MM.1S (cell line): ENCODE measurements around the gene MAT2A.

Experiments used
- DNase-seq: peaks from one replicate; pipeline ENCODE4 v3.0.0-alpha.2; 2015
- H2AFZ ChIP-seq: fragments of 300-600 bp; sonication (generic); 2 replicates; pipeline ENCODE4 v1.6.0; 2016; ENCODE audit warnings: antibody characterized with exemption, low read length
- H3F3A ChIP-seq: fragments of 300-600 bp; sonication (generic); 2 replicates; pipeline ENCODE4 v1.6.1; 2016; ENCODE audit warnings: mild to moderate bottlenecking, antibody characterized with exemption, low read length, moderate library complexity, mixed read lengths; ENCODE audit not compliant: insufficient read depth
- H3K27ac ChIP-seq: fragments of 300-600 bp; sonication (generic); 2 replicates; pipeline ENCODE4 v1.5.1; 2016; ENCODE audit warnings: mild to moderate bottlenecking, low read length
- H3K27me3 ChIP-seq: fragments of 300-600 bp; sonication (generic); replicated peaks from 2 replicates; pipeline ENCODE4 v1.6.0; 2016; ENCODE audit warnings: low read length; ENCODE audit not compliant: insufficient read depth
- H3K36me3 ChIP-seq: fragments of 300-600 bp; sonication (generic); replicated peaks from 2 replicates; pipeline ENCODE4 v1.6.1; 2016; ENCODE audit warnings: mild to moderate bottlenecking, low read length, mixed read lengths; ENCODE audit not compliant: insufficient read depth
- H3K4me1 ChIP-seq: fragments of 300-600 bp; sonication (generic); 2 replicates; pipeline ENCODE4 v1.6.1; 2016; ENCODE audit warnings: low read length, mixed read lengths
- H3K4me2 ChIP-seq: fragments of 300-600 bp; sonication (generic); 2 replicates; pipeline ENCODE4 v1.6.0; 2016; ENCODE audit warnings: low read depth, low read length
- H3K4me3 ChIP-seq: fragments of 300-600 bp; sonication (generic); 2 replicates; pipeline ENCODE4 v1.5.1; 2016; ENCODE audit warnings: low read length, mixed read lengths
- H3K79me2 ChIP-seq: fragments of 300-600 bp; sonication (generic); 2 replicates; pipeline ENCODE4 v1.6.1; 2016; ENCODE audit warnings: mixed run types, low read length, mixed read lengths
- H3K9ac ChIP-seq: fragments of 300-600 bp; sonication (generic); 2 replicates; pipeline ENCODE4 v1.6.1; 2016; ENCODE audit warnings: low read length, mixed read lengths
- H3K9me2 ChIP-seq: fragments of 300-600 bp; sonication (generic); replicated peaks from 2 replicates; pipeline ENCODE4 v1.6.1; 2016; ENCODE audit warnings: mild to moderate bottlenecking, low read length, mixed read lengths; ENCODE audit not compliant: insufficient read depth
- H3K9me3 ChIP-seq: fragments of 300-600 bp; sonication (generic); replicated peaks from 2 replicates; pipeline ENCODE4 v1.6.1; 2016; ENCODE audit warnings: mild to moderate bottlenecking, low read length, mixed read lengths; ENCODE audit not compliant: insufficient read depth
- H4K20me1 ChIP-seq: fragments of 300-600 bp; sonication (generic); 2 replicates; pipeline ENCODE4 v1.6.1; 2016; ENCODE audit warnings: mild to moderate bottlenecking, low read length, moderate library complexity, mixed read lengths; ENCODE audit not compliant: insufficient read depth
- CTCF ChIP-seq: fragments of 300-600 bp; sonication (generic); IDR thresholded peaks from 2 replicates; pipeline ENCODE4 v1.5.1; 2016; ENCODE audit warnings: antibody characterized with exemption, low read length, mixed read lengths
- EZH2 ChIP-seq: fragments of 300-600 bp; sonication (generic); optimal IDR thresholded peaks from 2 replicates; pipeline ENCODE3; 2017; ENCODE audit warnings: low read depth, mild to moderate bottlenecking, antibody characterized with exemption, low read length, mixed read lengths
- EZH2phosphoT487 ChIP-seq: fragments of 300-600 bp; sonication (generic); IDR thresholded peaks from 2 replicates; pipeline ENCODE4 v1.6.1; 2018; ENCODE audit warnings: antibody characterized with exemption, low read length

MAT2A gene

DNA sequence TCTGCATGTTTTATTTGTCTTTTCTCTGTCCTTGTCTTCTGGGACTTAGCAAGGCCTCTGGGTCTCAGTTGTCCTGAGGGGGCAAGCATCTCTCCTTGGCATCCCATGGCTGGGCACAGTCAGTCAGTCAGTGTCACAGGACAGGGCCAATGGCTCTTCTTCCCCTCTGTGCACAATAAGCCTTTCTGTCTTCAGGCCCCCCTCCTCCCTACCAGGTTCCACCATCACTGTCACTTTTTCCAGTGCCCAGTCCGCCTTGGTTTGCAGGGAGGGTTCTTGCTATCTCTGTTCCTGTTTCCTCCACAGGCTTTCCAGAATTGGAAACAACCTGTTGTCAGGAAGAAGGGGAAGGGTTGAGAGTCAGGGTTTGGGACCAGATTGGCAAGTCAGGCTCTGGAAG lies 43.5 kb downstream of the MAT2A start:
- Histone ChIP-seq H3K27ac (no peak overlapping the region), H3K4me3 (no peak overlapping the region), H3K36me3 (0 out of 2 replicates have a peak, but pooled peaks cover 5% of the 10 kb centered on the region), H3F3A (no peaks in the 10 kb centered on the region), H3K79me2 (peaks cover 29% of the 10 kb centered on the region), H3K9me3 (no peaks in the 10 kb centered on the region), H3K4me1 (peaks cover 8% of the 10 kb centered on the region; the same call in 1 of the 2 replicates), H3K27me3 (no peaks in the 10 kb centered on the region), H4K20me1 (no peaks in the 10 kb centered on the region), H3K4me2 (no peak overlapping the region), H3K9me2 (no peaks in the 10 kb centered on the region), H3K9ac (no peak overlapping the region), H2AFZ (no peak overlapping the region)
- no peak for TF ChIP-seq CTCF
- TF ChIP-seq EZH2phosphoT487: no peak
- no peak for TF ChIP-seq EZH2
- no peak for DNase-seq

DNA sequence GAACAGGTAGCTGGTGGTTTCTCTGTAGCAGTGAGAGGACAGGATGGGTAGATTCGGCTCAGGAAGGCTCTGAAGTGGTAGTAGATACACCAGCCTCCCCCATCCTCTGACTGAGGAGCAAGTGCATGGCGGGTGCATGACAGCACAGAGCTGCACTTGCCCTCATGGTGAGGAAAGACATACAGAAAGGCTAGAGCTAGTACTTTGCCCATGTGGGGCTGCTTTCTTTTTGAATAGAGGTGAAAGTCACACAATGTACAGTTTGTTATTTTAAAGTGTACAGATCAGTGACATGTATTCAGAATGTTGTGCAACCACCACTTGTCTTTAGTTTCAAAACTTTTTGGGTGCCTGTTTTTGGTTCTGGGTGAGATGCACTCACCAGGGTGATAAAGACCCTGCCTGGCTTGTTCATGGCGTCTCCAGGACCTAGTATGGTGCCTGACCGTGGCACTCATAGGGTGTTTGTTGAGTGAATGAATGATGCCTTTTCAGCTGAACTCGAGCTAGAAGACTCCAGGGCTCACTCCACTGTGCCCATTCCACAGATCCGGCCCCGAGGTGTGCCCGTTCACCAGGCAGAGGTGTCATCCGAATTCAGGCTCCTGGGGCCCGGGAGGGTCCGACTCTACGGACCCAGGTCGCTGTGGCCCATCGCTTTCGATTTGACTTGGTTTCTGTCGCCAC lies 44.8 kb downstream of the MAT2A start:
- Histone ChIP-seq H3K9me3 (no peaks in the 10 kb centered on the region), H3K27me3 (no peaks in the 10 kb centered on the region), H3F3A (no peaks in the 10 kb centered on the region), H3K36me3 (0 out of 2 replicates have a peak, but pooled peaks cover 5% of the 10 kb centered on the region), H3K4me3 (no peak overlapping the region), H3K9me2 (no peaks in the 10 kb centered on the region), H4K20me1 (no peaks in the 10 kb centered on the region), H3K79me2 (peaks cover 16% of the 10 kb centered on the region), H3K9ac (no peak overlapping the region), H3K4me2 (no peak overlapping the region), H3K27ac (no peak overlapping the region), H3K4me1 (peaks cover 4% of the 10 kb centered on the region; the same call in 1 of the 2 replicates), H2AFZ (no peak overlapping the region)
- TF ChIP-seq EZH2: no peak
- TF ChIP-seq CTCF: no peak
- no peak for TF ChIP-seq EZH2phosphoT487
- DNase-seq: no peak

- H3K9me3 ChIP-seq: no peaks in the 10 kb centered on the region
- no peaks in the 10 kb centered on the region for H3F3A ChIP-seq
- DNase-seq: no peak
- H3K27ac ChIP-seq: no peak within 1 kb of the TSS
- no peaks in the 10 kb centered on the region for H3K4me1 ChIP-seq
- TF ChIP-seq CTCF: no peak
- peaks cover 10% of the 10 kb centered on the region for H3K79me2 ChIP-seq
- H4K20me1 ChIP-seq: no peaks in the 10 kb centered on the region
- no peaks in the 10 kb centered on the region for H3K9me2 ChIP-seq
- no peak within 1 kb of the TSS for H2AFZ ChIP-seq
- no peak within 1 kb of the TSS for H3K4me3 ChIP-seq
- H3K4me2 ChIP-seq: no peak within 1 kb of the TSS
- no peak within 1 kb of the TSS for H3K9ac ChIP-seq
- H3K27me3 ChIP-seq: no peaks in the 10 kb centered on the region
- 0 out of 2 replicates have a peak, but pooled peaks cover 5% of the 10 kb centered on the region for H3K36me3 ChIP-seq
These were observed 45.4 kb downstream of the MAT2A start, which contains the start of gene VAMP5 for GRCh38 chr2:85584354-85584856. TSS of gene VAMP5 (plus strand) at chr2:85584431. CDS start at chr2:85584491, 60 bp downstream.
